Endodermal cell (in vitro differentiated cells): ENCODE data around the gene RCOR1. TPM values are rescaled to one million over a fixed set of nuclear protein-coding genes. Genes with fewer than 3 reads are reported as not detected.

Experiments
- DNase-seq: peaks from one replicate; pipeline ENCODE4 v3.0.0-alpha.2; 2017
- H3K27ac ChIP-seq: 2 replicates; pipeline ENCODE4 v1.5.1; 2013; ENCODE audit warnings: mild to moderate bottlenecking, low read depth, low read length, moderate library complexity
- H3K27me3 ChIP-seq: 2 replicates; pipeline ENCODE4 v1.6.1; 2013; ENCODE audit warnings: mild to moderate bottlenecking, low read length, moderate library complexity; ENCODE audit not compliant: insufficient read depth, control insufficient read depth, poor library complexity, severe bottlenecking
- H3K36me3 ChIP-seq: 2 replicates; pipeline ENCODE4 v1.7.0; 2013; ENCODE audit warnings: mild to moderate bottlenecking, low read length, moderate library complexity; ENCODE audit not compliant: control insufficient read depth, insufficient read depth
- H3K4me1 ChIP-seq: one replicate; pipeline ENCODE4 v1.7.0; 2013; ENCODE audit warnings: low read length; ENCODE audit not compliant: control insufficient read depth, insufficient read depth
- H3K4me3 ChIP-seq: 2 replicates; pipeline ENCODE4 v1.5.1; 2013; ENCODE audit warnings: mild to moderate bottlenecking, low read length, moderate library complexity
- H3K9ac ChIP-seq: 2 replicates; pipeline ENCODE4 v1.6.1; 2013; ENCODE audit warnings: mild to moderate bottlenecking, low read length, moderate library complexity; ENCODE audit not compliant: poor library complexity, severe bottlenecking; ENCODE audit errors: extremely low read depth
- H3K9me3 ChIP-seq: 2 replicates; pipeline ENCODE4 v1.6.1; 2013; ENCODE audit warnings: mild to moderate bottlenecking, low read length, moderate library complexity; ENCODE audit not compliant: control insufficient read depth
- H3K27ac Mint-ChIP-seq: 2 replicates; pipeline ENCODE4 v1.8.0; 2020; ENCODE audit warnings: mixed read lengths
- H3K27me3 Mint-ChIP-seq: 2 replicates; pipeline ENCODE4 v1.8.0; 2021; ENCODE audit warnings: mild to moderate bottlenecking, mixed read lengths; ENCODE audit not compliant: insufficient read depth
- H3K36me3 Mint-ChIP-seq: 2 replicates; pipeline ENCODE4 v1.8.0; 2020; ENCODE audit warnings: low read depth, mixed read lengths
- H3K4me1 Mint-ChIP-seq: 2 replicates; pipeline ENCODE4 v1.8.0; 2020; ENCODE audit warnings: mixed read lengths
- H3K4me3 Mint-ChIP-seq: 2 replicates; pipeline ENCODE4 v1.8.0; 2020; ENCODE audit warnings: mild to moderate bottlenecking, moderate library complexity, mixed read lengths
- H3K9me3 Mint-ChIP-seq: 2 replicates; pipeline ENCODE4 v1.8.0; 2020; ENCODE audit warnings: mild to moderate bottlenecking, mixed read lengths
- WGBS, 2 experiments: methylation state at CpG; one replicate each; pipeline versions ENCODE4 v1.1.5 to v1.1.7; 2013; ENCODE audit warnings: missing lambda C conversion rate in 2 of 2, mixed read lengths in 1 of 2; ENCODE audit not compliant: insufficient coverage in 1 of 2, insufficient read length in 1 of 2; 5-methylcytosine and 5-hydroxymethylcytosine counted together
- total RNA-seq, 2 donors: library from RNA; stranded (reverse); fragmentation: NEBNext Ultra II Directional in 1 of 2; extraction: Animal tissue kit (Norgen Biotek cat#: 25700) in 1 of 2; gene quantifications; 2 replicates in 1 of 2; 3 replicates in 1 of 2; pipeline ENCODE4 v1.2.1, GENCODE V29; 2021
- TF ChIP-seq, protein P1 (sequence below): fragments of 200-600 bp; sonication (generic); conservative IDR thresholded peaks from 2 replicates; pipeline ENCODE4 v1.5.0; 2021; ENCODE audit warnings: antibody characterized with exemption, mild to moderate bottlenecking

RCOR1 gene
- total RNA-seq, 2 donors from 2014 or later, result 30.3 to 31.5 TPM

DNA sequence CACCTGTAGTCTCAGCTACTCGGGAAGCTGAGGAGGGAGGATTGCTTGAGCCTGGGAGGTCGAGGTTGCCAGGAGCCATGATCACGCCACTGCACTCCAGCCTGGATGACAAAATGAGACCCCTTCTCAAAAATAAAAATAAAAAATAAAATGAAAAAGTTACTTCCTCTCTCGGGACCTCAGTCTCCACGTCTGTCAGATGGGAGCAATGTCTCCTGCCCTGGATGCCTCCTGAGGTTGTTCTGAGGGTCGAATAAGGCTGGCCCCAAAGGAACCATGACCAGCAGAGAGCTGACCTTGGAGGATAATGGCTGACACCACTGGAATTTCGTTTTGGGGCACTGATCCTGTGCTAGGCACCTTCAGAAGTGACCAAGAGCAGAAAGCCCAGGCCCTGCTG, 13.6 kb upstream of the RCOR1 start:
- Mint-ChIP-seq H3K4me3 (no peak overlapping the region), H3K27ac (no peak overlapping the region), H3K9me3 (no peaks in the 10 kb centered on the region), H3K36me3 (no peaks in the 10 kb centered on the region), H3K4me1 (peaks cover 8% of the 10 kb centered on the region), H3K27me3 (no peaks in the 10 kb centered on the region)
- TF ChIP-seq, protein P1, sequence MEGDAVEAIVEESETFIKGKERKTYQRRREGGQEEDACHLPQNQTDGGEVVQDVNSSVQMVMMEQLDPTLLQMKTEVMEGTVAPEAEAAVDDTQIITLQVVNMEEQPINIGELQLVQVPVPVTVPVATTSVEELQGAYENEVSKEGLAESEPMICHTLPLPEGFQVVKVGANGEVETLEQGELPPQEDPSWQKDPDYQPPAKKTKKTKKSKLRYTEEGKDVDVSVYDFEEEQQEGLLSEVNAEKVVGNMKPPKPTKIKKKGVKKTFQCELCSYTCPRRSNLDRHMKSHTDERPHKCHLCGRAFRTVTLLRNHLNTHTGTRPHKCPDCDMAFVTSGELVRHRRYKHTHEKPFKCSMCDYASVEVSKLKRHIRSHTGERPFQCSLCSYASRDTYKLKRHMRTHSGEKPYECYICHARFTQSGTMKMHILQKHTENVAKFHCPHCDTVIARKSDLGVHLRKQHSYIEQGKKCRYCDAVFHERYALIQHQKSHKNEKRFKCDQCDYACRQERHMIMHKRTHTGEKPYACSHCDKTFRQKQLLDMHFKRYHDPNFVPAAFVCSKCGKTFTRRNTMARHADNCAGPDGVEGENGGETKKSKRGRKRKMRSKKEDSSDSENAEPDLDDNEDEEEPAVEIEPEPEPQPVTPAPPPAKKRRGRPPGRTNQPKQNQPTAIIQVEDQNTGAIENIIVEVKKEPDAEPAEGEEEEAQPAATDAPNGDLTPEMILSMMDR, result no peak
- Histone ChIP-seq H3K4me1 (no peaks in the 10 kb centered on the region), H3K9ac (no peak overlapping the region), H3K27ac (no peak overlapping the region), H3K9me3 (no peaks in the 10 kb centered on the region), H3K4me3 (no peak overlapping the region), H3K36me3 (no peaks in the 10 kb centered on the region), H3K27me3 (no peaks in the 10 kb centered on the region)
- 80 to 93% methylated on average over 4 to 6 of the region's 7 CpGs for WGBS, 2 experiments
- DNase-seq, result no peak

DNA sequence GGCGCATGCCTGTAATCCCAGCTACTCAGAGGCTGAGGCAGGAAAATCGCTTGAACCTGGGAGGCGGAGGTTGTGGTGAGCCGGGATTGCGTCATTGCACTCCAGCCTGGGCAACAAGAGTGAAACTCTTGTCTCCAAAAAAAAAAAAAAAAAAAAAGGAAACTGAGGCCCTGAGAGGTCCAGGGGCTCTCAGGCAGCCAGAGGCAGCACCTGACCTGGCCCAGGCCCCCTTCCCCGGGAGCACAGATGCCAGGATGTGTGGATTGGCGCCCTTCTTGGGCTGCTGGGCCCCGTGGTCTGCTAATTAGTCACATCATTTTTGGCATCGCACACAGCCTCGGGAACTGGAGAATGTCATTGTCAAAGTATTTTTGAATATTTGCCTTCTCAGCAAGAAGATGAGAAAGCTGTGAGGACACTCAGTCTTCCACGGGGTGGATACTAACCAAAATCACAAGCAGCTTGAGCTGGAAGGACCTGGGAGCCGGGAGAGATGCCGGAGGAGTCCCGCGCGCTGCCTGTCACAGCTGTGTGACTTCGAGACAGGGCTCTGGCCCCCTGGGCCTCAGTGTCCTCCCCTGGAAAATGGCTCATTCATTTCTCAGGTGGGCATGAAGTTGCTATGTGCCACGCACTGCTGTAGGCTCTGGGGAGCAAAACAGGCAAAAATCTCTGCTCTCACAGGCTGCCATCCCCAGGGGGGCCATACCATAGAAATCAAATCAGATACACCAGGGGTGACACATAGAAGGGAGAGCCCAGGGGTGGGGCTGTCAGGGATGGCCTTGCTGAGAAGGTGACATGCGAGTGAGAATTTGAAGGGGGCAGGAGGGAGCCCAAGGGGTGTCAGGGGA, 12.5 kb upstream of the RCOR1 start:
- H3K9me3 ChIP-seq, result no peaks in the 10 kb centered on the region
- DNase-seq, result peak; percentile 62
- no peaks in the 10 kb centered on the region for H3K27me3 ChIP-seq
- no peaks in the 10 kb centered on the region for H3K27me3 Mint-ChIP-seq
- H3K9me3 Mint-ChIP-seq, result no peaks in the 10 kb centered on the region
- no peak overlapping the region for H3K27ac ChIP-seq
- H3K9ac ChIP-seq, result no peak overlapping the region
- no peak overlapping the region for H3K4me3 Mint-ChIP-seq
- H3K36me3 Mint-ChIP-seq, result no peaks in the 10 kb centered on the region
- H3K36me3 ChIP-seq, result no peaks in the 10 kb centered on the region
- H3K27ac Mint-ChIP-seq, result peak overlapping the region; percentile 21
- peaks cover 5% of the 10 kb centered on the region for H3K4me1 Mint-ChIP-seq
- no peak overlapping the region for H3K4me3 ChIP-seq
- TF ChIP-seq, protein P1, result no peak
- peaks cover 2% of the 10 kb centered on the region for H3K4me1 ChIP-seq
- WGBS, 2 experiments, result 90 to 91% methylated on average over 13 to 19 of the region's 19 CpGs

DNA sequence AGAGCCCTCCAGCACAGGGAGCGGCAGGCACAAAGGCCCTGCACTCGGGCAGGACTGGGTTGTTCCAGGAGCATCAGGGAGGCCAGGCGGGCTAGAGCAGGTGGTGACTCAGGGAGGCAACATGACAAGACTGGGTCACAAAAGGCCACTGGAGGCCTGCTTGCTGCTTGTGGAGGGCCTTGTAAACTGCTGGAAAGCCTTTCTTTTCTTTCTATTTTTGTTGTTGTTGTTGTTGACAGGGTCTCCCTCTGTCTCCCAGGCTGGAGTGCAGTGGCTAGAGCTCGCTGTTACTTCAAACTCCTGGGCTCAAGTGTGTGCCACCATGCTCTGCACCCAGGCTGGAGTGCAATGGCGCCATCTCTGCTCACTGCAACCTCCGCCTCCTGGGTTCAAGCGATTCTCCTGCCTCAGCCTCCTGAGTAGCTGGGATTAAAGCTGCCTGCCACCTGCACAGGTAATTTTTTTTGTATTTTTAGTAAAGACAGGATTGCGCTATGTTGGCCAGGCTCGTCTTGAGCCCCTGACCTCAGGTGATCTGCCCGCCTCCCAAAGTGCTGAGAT, 11.8 kb upstream of the RCOR1 start:
- peak overlapping the region; percentile 21 for H3K27ac Mint-ChIP-seq
- no peak overlapping the region for H3K4me3 Mint-ChIP-seq
- 90% methylated on average over 5 to 10 of the region's 10 CpGs for WGBS, 2 experiments
- TF ChIP-seq, protein P1, result no peak
- no peaks in the 10 kb centered on the region for H3K36me3 Mint-ChIP-seq
- no peaks in the 10 kb centered on the region for H3K27me3 ChIP-seq
- no peaks in the 10 kb centered on the region for H3K36me3 ChIP-seq
- H3K9ac ChIP-seq, result no peak overlapping the region
- no peaks in the 10 kb centered on the region for H3K9me3 Mint-ChIP-seq
- no peaks in the 10 kb centered on the region for H3K9me3 ChIP-seq
- no peaks in the 10 kb centered on the region for H3K27me3 Mint-ChIP-seq
- no peak overlapping the region for H3K27ac ChIP-seq
- H3K4me1 Mint-ChIP-seq, result peaks cover 12% of the 10 kb centered on the region
- no peak for DNase-seq
- no peak overlapping the region for H3K4me3 ChIP-seq
- H3K4me1 ChIP-seq, result peaks cover 7% of the 10 kb centered on the region
